HG03432 (cell line): ENCODE data around the gene ARHGEF40.

ENCODE experiments used
- ATAC-seq: cut with Tn5 transposase; IDR thresholded peaks from one replicate; pipeline ENCODE4 v1.9.1; 2021; ENCODE audit warnings: mild to moderate bottlenecking, moderate library complexity; ENCODE audit not compliant: unreplicated experiment

ARHGEF40 gene

GRCh38 chr14:21058903-21059302 lies 11.2 kb upstream of the ARHGEF40 start:
- ATAC-seq = no peak

- no peak for ATAC-seq
Measured at GRCh38 chr14:21059842-21060613, 10.1 kb upstream of the ARHGEF40 start.

- ATAC-seq = no peak
Measured at GRCh38 chr14:21060614-21061346, 9.3 kb upstream of the ARHGEF40 start.

- no peak for ATAC-seq
Measured at GRCh38 chr14:21061347-21061668, 8.8 kb upstream of the ARHGEF40 start.

GRCh38 chr14:21063479-21063878 lies 6.6 kb upstream of the ARHGEF40 start:
- no peak for ATAC-seq

GRCh38 chr14:21066882-21067502 lies 3.1 kb upstream of the ARHGEF40 start:
- no peak for ATAC-seq

GRCh38 chr14:21068521-21069387 lies 1.4 kb upstream of the ARHGEF40 start:
- ATAC-seq = no peak

GRCh38 chr14:21069388-21070082 lies 569 bp upstream of the ARHGEF40 start:
- no peak for ATAC-seq

GRCh38 chr14:21070610-21071224 lies 613 bp downstream of the ARHGEF40 start:
- peak; percentile 19 for ATAC-seq

GRCh38 chr14:21071225-21072030 lies 1.3 kb downstream of the ARHGEF40 start:
- ATAC-seq = peak; percentile 80

GRCh38 chr14:21072031-21072473 lies 1.9 kb downstream of the ARHGEF40 start:
- ATAC-seq = no peak

- no peak for ATAC-seq
Measured at GRCh38 chr14:21072781-21073339, 2.8 kb downstream of the ARHGEF40 start.

GRCh38 chr14:21073921-21074320 lies 3.8 kb downstream of the ARHGEF40 start:
- ATAC-seq = no peak

GRCh38 chr14:21074398-21075272 lies 4.5 kb downstream of the ARHGEF40 start:
- ATAC-seq = no peak

GRCh38 chr14:21075719-21076437 lies 5.8 kb downstream of the ARHGEF40 start:
- ATAC-seq = no peak

- no peak for ATAC-seq
Measured at GRCh38 chr14:21077672-21078071, 7.6 kb downstream of the ARHGEF40 start.

GRCh38 chr14:21078287-21078686 lies 8.2 kb downstream of the ARHGEF40 start:
- ATAC-seq = no peak
